Esophagus squamous epithelium (tissue), 4 donors: Measurements from ENCODE around the gene SPP1.

Experiments used
- CTCF ChIP-seq, 6 experiments: fragments of 450-650 bp in 4 of 6; fragments of 200-600 bp in 2 of 6; sonication (generic) in 2 of 6; IDR thresholded peaks; one replicate each; pipeline ENCODE4 v1.5.1; 2016 to 2019; ENCODE audit warnings: antibody characterized with exemption in 6 of 6, mild to moderate bottlenecking in 4 of 6, moderate library complexity in 4 of 6
- POLR2A ChIP-seq, 4 donors: fragments of 450-650 bp; IDR thresholded peaks; one replicate each; pipeline ENCODE4 v1.6.1; 2017; ENCODE audit warnings: antibody characterized with exemption in 4 of 4, mild to moderate bottlenecking in 4 of 4, moderate library complexity in 3 of 4

GRCh38 chr4:87949961-87950360, 25.6 kb upstream of the SPP1 start:
- TF ChIP-seq CTCF (IDR thresholded peaks at IDR 0.05): no peak
- no peak for TF ChIP-seq POLR2A (IDR thresholded peaks at IDR 0.05)
